HG02943 (cell line): ENCODE results near the gene COL4A1.

Experiments used
- ATAC-seq: cut with Tn5 transposase; IDR thresholded peaks from one replicate; pipeline ENCODE4 v1.9.1; 2021; ENCODE audit warnings: mild to moderate bottlenecking, low read depth, moderate library complexity; ENCODE audit not compliant: unreplicated experiment

COL4A1 gene

GRCh38 chr13:110342474-110342873 lies 35.5 kb upstream of the COL4A1 start:
- no peak for ATAC-seq

DNA sequence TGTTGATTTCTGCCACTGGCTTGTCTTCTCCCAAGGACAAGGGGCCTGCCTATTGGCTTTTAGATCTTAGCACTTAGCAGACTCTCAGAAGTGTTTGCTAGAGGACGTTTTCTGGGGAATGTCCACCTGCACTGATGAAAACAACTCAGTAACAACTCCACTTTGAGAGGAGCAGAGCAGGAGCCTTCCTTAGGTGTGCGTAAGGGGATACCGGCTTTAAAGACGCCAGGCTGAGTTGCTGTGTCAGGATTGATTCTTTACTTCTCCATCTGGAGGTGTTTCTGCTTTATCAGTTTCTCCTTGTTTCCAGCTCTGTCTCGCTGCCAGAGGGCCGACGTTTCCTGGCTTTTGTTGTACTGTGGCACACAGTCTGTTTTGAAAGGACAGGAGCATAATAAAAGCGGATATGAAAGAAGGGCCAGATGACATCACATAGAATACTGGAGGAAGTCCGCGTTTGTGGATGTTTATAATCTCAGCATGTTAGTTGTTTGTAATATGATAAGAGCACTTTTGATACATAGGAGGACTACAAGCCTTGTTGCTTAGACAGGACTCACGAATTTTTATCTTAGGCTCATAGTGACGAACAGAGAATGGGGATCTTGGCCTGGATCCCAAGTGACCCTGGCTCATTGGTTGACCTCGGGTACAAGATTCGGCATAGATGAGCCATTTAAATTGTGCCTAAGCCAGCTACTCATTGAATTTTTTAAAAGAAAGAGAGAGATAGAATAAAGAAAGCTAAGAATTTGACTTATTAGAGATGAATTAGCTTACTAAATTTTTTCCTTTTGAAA lies 34.7 kb upstream of the COL4A1 start:
- ATAC-seq, result peak; percentile 69

- ATAC-seq, result peak; percentile 69
Observed at GRCh38 chr13:110340812-110341444, 34.0 kb upstream of the COL4A1 start.

- no peak for ATAC-seq
Observed at GRCh38 chr13:110339975-110340550, 33.1 kb upstream of the COL4A1 start.

GRCh38 chr13:110339263-110339662 lies 32.3 kb upstream of the COL4A1 start:
- no peak for ATAC-seq

DNA sequence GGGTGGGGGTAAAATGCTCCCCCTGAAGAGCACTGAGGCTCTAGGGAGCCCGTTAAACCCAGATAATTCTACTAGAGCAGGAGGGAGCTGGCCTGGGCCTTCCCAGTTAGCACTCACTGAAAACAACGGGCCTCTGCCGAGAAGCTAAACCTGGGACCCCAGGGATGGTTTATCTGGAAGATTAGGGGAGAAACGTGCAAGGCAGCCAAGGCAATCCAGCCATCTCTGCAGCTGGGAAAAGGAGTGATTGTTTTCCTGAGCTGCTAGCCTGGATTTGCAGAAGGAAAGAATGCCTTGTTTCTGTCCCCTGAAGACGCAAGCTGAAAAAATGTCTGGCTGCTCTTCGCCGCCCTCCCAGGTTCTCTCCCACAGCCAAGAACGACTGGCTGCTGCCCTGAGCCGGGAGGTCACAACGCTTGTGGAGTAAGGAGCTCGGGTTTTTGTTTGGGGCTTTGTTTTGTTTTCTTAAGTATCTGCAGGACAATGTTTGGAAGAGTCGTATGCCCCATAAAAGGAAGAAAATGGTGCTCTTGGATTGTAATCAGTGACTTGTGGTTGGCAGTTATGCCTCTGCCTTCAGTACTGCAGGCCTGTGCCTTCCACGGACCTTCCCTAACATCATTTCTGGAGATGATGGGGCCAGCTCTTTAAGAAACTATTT lies 31.6 kb upstream of the COL4A1 start:
- no peak for ATAC-seq

DNA sequence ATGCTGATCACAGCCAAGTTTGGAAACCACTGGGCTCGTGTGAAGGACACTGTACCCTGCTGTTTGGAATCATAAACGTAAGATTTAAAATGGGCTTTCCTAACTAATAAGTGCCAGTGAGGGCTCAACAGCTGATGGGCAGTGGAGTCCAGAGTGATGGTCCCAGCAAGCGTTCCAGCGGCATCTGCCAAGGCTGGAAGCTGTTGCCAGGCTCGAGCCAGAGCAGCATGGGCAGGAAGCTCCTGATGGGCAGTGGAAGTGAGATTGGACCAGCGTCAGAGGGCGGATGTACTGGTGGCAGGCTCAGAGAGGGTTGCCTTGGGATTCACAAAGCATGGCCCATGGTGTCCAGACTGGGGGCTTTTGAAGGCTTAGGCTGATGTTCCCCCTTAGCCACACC lies 30.3 kb upstream of the COL4A1 start:
- ATAC-seq, result no peak

GRCh38 chr13:110336681-110337080 lies 29.7 kb upstream of the COL4A1 start:
- ATAC-seq, result no peak

DNA sequence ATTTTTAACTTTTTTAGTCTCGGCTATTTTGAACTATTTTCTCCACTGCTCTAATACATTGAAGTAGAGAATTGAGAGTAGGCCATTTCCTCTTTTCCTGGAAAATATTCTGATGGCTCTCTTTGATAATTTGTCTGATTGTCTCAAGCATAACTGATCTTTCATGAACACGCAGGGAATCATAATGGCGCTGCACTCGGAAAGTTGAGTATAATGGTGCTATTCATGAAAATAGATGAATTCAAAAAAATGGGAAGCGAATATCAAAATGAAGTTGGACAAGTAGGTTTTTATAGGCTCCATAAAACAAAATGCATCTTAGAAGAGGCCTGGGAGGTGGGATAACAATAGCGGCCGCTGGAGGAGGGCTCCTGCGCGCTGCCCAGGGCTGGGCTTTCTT lies 29.2 kb upstream of the COL4A1 start:
- ATAC-seq, result no peak

GRCh38 chr13:110334841-110335490 lies 28.0 kb upstream of the COL4A1 start:
- ATAC-seq, result no peak

- no peak for ATAC-seq
Observed at GRCh38 chr13:110334256-110334655, 27.3 kb upstream of the COL4A1 start.

GRCh38 chr13:110333837-110334236 lies 26.9 kb upstream of the COL4A1 start:
- ATAC-seq, result no peak

DNA sequence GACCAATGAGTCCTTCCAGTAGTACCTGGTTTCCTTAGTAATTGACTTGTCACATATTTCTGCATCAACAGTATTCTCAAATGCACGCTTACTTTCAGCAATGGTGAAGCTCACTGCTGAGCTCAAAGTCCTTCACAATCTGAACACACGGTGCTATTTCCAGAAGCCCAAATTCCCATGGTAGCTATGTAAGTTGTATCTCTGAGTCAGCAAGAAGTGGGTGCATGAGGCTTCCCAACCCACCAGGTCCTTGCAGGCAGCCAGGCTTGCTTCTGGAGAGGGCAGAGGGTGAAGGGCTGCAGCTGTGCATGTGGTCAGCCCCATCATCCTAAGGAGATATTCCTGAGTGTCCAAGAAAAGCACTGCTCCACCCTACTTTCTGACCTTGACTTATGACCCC lies 25.8 kb upstream of the COL4A1 start:
- no peak for ATAC-seq

- ATAC-seq, result no peak
Observed at GRCh38 chr13:110331362-110331761, 24.4 kb upstream of the COL4A1 start.

DNA sequence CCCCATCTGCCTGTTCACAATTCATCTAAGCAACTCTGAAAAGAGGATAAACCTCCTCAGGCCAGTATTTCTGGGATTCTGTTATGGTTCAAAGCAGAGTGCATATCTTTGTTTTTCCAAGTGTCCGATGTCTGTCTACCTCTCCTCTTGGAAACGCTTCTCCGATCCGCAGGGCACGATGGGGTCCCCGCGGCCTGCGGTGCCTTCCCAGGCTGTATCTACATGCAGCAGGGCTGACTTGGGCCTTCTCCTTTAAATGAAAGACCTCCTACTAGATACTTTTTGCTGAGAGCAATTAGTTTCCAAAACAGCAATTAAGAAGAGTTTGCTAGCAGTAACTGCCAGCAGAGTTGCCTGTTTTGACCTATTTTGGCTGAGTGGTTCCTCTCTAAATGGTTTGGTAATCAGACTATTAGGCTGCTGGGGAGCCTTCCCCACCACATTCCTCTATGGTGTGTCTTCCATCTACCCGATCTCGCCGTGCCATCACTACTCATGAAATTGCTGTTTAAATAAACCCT lies 23.6 kb upstream of the COL4A1 start:
- ATAC-seq, result no peak

GRCh38 chr13:110329798-110330461 lies 23.0 kb upstream of the COL4A1 start:
- no peak for ATAC-seq

DNA sequence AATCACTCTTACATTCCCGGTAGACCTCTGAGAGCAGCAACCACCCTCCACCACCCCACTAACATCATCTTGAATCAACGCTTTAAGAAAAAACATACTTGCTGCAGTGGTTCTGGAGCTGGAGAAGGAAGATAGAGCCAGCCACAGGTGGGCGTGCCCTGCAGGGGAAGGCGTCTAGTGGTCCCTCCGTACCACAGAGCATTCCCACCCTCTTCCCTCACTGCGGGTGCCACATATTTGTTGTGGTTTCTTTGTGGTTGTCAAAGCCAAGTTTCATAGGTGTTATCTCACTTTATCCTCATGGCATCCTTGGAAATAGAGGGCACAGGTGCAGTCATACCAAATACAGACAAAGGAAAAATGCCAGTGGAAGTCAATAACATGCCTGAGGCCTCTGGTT lies 22.3 kb upstream of the COL4A1 start:
- no peak for ATAC-seq

GRCh38 chr13:110328573-110328972 lies 21.6 kb upstream of the COL4A1 start:
- ATAC-seq, result no peak

GRCh38 chr13:110327051-110327721 lies 20.2 kb upstream of the COL4A1 start:
- no peak for ATAC-seq
